GM18508 (cell line): ENCODE results near the gene HSF2BP.
"Not testable (repeated sequence)": the region's sequence is repeated elsewhere in the genome, so short reads cannot be mapped to it uniquely, and the experiment has no call there.

Experiments
- ATAC-seq: cut with Tn5 transposase; IDR thresholded peaks from one replicate; pipeline ENCODE4 v1.9.1; 2021; ENCODE audit warnings: moderate number of reproducible peaks; ENCODE audit not compliant: insufficient read depth, unreplicated experiment

HSF2BP gene

DNA sequence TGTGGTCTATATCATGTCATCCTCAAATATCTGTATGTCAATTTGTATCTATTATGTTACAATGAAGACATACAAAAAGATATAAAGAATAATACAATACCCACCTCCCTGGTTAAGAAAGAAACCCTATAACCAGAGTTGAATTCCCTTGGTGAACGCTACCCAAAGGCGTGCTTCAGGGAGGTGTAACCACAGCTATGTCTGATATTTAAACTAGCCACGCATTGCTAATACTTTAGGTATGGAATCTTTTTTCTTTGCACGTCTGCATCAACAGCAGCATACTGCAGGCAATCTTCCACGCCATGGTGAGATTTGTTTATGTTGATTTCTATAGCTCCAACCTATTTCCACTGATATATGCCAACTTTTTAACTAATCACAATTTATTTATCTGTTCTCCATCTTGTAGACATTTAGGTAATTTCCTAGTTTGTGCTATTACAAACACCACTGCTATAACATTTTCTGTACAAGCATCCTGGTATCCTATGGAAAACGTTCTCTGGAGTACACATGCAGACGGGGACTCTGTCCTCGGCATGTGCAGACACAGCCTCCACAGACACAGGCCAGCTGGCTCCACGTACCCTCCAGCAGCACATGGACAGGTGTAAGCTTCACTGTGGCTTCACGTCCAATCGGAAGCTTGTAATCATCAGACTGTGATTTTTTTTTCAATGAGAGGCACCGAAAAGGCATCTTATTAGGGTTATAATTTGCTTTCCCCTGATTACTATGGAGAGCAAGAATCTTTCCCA is 58.5 kb downstream of the HSF2BP start:
- ATAC-seq, result no peak

DNA sequence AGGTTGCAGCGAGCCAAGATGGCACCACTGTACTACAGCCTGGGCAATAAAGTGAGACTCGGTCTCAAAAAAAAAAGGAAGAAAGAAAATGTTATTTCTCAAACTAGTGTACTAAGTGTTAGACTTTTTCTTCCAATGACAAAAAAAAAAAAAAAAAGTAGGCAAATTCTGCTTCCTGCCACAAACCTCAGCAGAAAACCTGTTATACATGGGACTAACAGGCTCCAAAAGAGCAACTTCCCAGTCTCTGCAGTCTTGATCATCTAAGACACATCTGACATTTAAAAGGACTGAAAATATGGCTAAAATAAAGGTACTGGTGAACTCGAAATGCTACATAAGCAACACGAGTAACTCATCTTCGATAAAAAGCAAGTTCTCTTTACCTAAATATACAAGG is 59.6 kb downstream of the HSF2BP start:
- no peak for ATAC-seq

GRCh38 chr21:43598416-43599120 is 60.7 kb downstream of the HSF2BP start:
- no peak for ATAC-seq

DNA sequence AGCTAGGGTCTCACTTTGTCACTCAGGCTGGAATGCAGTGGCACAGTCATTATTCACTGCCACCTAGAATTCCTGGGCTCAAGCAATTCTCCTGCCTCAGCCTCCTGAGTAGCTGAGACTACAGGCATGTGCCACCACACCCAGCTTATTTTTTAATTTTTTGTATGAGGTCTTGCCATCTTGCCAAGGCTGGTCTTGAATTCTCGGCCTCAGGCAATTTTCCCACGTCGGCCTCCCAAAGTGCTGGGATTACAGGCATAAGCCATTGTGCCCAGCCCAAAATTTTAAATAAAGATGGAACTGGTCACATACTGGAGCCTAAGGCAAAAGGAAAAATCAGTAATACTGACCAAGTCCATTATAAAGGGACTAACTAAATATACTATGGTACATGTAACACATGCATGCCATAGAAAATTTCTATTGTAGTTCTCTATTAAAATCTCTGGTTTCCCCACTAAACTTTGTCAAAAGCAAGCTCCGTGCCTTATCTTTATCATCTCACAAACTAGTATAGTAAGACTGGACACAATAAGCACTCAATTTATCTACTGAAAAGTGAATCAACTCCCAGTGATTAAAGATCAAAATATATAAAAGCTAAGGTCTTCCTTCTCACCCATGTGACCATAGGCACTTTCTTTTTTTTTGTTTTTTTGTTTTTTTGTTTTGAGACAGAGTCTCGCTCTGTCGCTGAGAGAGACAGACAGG is 61.6 kb downstream of the HSF2BP start:
- ATAC-seq, result no peak

GRCh38 chr21:43597052-43597451 is 62.2 kb downstream of the HSF2BP start:
- no peak for ATAC-seq

GRCh38 chr21:43596616-43597015 is 62.7 kb downstream of the HSF2BP start:
- no peak for ATAC-seq

GRCh38 chr21:43595769-43596168 is 63.5 kb downstream of the HSF2BP start:
- ATAC-seq, result not testable (repeated sequence)

GRCh38 chr21:43593078-43593477 is 66.2 kb downstream of the HSF2BP start:
- ATAC-seq, result no peak

DNA sequence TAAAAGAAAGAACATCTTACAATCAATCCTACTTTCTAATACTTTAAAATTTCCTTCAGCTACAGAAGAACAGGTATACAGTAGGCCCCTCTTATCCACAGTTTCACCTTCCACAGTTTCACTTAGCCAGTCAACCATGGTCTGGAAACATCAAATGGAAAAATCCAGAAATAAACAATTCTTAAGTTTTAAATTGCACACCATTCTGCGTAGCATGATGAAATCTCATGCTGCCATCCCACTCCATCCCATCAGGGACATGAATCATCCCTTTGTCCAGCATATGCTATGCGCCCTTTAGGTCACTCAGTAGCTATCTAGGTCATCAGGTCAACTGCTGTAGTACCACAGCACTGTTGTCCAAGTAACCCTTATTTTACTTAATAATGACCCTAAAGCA is 67.7 kb downstream of the HSF2BP start:
- no peak for ATAC-seq

GRCh38 chr21:43590194-43590593 is 69.1 kb downstream of the HSF2BP start:
- ATAC-seq, result no peak

- ATAC-seq, result no peak
Measured at GRCh38 chr21:43588957-43589356, 70.3 kb downstream of the HSF2BP start.

GRCh38 chr21:43585924-43586413 is 73.3 kb downstream of the HSF2BP start:
- no peak for ATAC-seq

DNA sequence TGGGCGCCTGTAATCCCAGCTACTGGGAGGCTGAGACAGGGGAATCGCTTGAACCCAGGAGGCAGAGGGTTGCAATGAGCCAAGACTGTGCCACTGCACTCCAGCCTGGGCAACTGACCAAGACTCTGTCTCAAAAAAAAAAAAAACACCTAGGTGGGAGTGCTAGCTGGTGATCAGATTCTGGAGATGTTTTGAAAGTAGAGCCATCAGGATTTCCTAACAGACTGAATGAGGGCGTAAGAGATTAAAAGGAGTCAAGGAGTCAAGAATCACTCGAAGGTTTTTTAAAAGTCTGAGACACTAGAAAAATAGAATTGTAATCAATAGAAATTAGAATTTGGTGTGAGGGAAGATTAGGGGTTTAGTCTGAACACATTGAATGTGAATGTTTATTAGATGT is 73.8 kb downstream of the HSF2BP start:
- no peak for ATAC-seq

DNA sequence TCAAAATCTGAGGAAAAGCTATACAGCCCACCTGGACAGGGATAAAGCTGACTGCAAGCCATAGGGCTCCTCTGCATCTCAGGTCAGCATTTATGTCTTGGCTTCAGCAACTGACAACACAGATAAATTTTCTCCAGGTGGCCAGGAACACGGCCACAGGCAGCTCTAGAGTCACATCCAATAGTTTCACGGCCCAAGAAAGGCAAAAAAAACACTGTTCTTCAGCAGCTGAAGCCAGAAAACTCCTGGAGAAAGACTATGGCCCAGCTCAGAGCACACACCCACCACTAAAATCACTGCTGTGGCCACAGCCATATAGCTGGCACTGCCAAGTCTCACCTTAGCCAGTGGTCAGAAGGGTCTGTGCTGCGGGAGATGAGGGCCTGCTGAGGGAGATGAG is 77.8 kb downstream of the HSF2BP start:
- ATAC-seq, result no peak

DNA sequence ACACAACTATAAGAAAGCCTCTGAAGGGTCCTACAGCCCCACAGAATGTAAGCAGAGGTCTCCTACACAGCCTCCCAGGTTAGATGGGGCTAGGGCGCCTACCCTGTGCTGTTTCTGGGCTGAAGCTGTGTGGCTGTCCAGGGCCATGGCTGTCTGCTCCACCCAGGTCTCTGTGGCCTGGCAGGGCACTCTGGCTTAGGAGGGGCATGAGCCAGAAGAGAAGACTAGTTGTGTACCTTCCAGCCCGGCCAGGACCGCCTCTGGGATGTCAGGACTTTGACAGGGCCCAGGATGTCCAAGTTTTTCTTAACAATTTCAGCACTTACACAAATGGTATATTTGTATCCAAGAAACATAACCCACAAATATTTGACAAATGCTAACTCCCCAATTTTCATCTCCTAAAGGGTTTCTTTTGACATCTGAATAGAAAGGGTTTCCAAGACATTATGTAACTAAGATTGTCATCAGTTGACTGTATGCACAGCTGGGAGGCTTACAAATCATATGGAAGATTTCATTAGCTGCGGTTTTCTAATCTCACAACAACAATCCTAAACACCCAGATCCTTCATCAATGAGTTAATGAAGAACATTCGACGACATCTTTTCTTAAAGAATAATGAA is 80.5 kb downstream of the HSF2BP start:
- no peak for ATAC-seq

- ATAC-seq, result no peak
Measured at GRCh38 chr21:43575473-43575844, 83.8 kb downstream of the HSF2BP start.

DNA sequence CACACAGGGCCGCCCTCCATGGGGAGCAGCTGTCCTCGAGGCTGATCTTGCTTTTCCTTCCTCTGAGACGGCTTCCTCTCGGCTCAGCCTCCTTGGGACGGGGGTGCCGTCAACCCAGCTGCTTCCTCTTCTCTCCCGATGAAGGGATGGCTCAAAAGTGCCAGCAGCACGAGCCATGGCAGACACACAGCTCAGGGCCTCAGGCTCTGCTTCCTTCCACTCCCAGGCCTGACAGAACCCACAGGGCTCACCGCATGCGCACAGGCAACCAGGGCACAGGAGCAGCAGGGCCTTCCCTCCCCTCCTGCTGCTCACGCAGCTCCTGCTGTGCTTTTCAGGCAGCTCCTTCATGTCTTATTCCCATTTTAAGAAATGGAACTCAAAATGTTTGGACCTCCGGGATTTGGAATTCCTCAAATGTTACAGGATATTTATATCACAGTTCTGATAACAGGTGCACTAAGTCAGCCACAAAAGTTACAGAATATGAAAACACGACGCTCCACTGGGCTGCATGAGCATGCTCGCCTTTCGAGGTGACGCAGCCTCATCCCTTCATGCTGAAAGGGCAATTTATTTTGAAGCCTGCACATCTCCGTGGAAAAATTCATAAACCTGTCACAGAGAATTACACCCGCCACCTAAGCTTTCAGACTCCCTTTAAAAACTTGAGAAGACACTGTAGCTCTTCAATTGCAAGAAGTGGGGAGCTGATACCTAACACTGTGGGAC is 84.4 kb downstream of the HSF2BP start:
- no peak for ATAC-seq

GRCh38 chr21:43573921-43574320 is 85.4 kb downstream of the HSF2BP start:
- ATAC-seq, result no peak

DNA sequence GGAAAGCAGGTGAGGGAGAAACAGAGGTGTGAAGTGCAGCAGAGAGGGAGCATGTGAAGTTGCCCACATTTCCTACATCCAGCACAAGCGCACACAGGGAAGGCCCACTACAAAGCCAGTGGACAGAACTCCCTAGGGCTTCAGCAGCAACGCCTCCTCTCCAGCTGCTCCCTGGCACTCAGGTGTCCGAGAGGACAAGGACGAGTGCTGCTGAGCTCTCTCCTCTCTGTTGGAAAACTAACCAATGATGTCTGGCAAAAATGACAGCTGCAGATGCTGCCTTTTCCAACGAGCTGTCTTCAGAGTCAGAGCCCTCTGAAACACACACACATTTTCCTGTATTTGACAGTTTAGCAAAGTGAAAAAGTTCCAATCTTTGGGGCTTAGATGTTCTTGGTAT is 86.8 kb downstream of the HSF2BP start:
- no peak for ATAC-seq

DNA sequence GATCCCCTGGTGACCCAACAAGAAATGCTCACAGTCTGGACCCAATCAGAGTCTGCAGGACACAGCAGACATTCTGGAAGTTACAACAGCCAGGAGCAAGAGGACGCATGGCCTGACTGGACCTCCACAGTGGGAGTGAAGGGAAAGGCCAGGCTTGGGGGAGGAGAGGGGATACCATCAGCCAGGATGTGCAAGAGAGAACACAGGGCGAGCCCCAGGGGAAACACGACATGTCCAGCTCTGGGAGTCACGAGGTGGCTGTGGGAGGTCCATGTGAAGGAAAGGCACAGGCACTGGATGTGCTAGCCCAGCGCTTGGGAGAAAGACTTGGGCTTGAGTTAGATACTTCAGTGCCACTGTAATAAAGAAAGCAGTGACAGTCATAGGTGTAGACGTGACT is 87.3 kb downstream of the HSF2BP start:
- ATAC-seq, result no peak
